Activated CD4-positive, alpha-beta T cell treated with anti-CD3 and anti-CD28 coated beads for 48 hours (primary cell): Measurements from ENCODE around the gene PSTK.
A peak's percentile ranks its signal among the peaks of the same experiment; 100 is the strongest.

Source experiments
- DNase-seq: peaks from one replicate; pipeline ENCODE4 v3.0.0-alpha.2; 2020

The PSTK gene

DNA sequence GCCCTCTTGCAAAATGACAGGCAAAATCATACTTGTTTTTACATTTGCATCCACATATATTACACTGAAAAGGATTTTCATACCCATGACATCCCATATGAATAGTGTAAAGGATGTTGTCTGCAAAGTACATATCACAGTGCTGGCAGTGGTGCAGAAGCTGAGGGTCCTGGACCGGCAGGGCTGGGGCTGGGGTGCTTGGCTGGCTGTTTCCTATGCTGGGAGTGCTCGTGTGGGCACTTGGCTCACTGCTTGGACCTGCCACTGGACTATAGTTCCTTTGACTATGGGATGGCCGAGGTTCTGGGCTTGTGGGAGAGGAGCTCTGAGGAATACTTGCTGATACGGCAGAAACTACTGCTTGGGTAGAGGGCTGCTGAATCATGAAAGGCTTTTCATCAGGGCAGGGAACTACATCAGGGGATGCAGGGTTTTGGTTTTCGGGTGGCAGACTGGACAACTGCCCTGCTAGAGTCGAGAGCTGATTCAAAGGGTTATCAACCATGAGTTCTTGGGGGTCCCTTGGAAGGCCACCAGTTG, 13.7 kb downstream of the PSTK start:
- no peak for DNase-seq

DNA sequence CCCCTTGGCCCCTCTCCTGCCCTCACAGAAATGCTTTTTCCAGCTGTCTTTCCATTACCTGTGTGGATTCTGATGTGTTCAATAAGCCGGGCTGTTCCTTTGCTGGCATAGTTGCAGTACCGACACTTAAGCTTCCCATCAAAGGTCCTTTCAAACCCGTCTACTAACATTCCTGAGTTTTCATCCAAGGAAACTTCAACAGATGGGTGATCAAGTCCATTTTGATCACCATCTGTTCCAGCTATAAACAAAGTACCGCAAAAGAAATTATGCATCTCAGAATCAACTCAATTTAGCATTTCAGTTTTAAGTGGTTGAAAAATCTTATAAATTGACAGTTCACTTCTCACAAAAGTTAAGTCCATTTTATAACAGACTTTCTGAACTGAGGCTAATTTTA, 15.7 kb downstream of the PSTK start:
- no peak for DNase-seq

DNA sequence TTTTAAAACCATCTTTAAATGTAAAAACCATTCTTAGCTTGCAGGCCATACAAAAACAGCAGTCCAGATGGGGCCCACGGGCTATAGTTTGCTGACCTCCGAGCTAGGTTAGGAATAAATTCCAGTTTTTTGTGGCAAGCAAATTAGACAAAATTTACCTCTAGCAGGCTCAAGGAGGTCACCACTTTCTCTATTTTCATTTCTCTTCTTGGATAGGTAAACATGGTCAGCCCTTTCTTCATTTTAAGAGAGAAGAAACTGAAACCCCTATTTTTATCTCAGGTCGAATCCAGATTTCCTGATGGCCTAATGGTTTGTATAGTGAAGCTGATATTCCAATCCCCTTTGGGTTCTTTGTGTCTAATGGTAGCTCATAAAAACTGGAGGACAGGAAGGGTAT, 17.7 kb downstream of the PSTK start:
- no peak for DNase-seq

DNA sequence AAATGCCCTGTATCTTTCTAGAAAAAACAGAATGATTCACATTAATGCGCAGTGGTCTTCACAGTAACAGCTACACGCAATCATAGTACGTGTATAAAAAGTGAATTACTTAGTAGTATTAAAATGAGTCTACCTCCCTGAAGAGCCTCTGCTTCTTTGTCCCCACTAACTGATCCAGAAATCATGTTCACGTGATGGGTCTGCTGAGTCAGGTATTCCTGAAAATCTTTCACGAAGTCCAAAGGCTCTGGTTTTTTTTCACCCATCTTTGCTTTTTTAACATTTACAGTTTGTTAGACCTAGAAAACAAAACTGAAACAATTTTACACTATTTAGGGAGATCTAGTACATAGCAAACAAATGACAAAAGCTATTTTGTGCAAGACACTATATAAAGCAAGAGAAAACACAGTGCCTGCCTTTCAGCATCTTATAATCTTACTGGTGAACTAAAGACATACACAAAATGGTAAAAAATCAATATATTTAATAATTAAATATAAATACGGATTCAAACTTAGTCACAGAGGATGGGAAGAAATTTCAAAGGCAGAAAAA, 18.2 kb downstream of the PSTK start:
- DNase-seq = no peak

DNA sequence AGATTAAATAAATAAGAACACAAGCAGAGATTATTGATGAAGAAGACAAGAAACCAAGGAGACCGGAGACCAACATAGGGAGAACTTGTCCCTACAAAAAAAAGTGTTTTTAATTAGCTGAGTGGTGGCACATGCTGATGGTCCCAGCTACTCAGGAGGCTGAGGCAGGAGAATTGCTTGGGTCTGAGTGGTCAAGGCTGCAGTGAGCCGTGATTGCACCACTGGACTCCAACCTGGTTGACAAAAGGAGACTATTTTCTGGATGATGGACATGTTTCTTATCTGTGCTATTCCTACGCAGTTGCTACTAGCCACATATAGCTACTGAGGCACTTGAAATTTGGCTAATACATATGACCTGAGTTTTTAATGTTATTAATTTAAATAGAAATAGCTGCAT, 18.7 kb downstream of the PSTK start:
- no peak for DNase-seq

DNA sequence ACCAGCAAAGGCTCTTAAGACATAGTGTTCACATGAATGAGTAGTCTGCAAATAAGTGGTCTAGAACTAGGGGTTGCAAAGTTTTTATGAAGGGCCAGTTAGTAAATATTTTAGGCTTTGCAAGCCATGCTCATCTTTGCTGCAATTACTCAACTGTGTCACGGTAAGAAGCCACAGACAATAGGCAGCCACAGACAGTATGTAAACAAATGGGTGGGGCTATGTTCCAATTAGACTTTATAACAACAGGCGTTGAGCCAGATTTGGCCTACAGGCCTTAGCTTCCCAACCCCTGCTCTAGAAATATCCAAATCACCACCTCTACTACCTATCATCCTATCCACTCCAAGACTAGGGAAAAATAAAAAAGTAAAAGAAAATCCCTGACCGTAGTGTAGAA, 19.1 kb downstream of the PSTK start:
- no peak for DNase-seq

DNA sequence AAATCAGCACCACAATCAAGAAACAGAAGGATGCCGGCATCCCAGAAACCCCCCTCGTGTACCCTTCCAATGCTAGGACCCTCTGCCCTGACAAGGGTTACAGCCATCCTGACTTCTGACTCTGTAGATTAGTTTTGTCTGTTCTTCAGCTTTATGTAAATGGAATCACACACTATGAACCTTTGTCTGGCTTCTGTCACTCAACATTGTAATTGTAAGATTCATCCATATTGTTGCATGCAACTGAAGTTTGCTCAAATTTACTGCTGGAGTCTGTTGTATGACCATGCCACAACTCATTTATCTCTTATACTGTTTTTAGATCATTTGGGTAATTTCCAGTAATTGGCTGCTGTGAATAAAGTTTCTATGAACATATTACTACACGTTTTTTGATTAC, 20.0 kb downstream of the PSTK start:
- no peak for DNase-seq

DNA sequence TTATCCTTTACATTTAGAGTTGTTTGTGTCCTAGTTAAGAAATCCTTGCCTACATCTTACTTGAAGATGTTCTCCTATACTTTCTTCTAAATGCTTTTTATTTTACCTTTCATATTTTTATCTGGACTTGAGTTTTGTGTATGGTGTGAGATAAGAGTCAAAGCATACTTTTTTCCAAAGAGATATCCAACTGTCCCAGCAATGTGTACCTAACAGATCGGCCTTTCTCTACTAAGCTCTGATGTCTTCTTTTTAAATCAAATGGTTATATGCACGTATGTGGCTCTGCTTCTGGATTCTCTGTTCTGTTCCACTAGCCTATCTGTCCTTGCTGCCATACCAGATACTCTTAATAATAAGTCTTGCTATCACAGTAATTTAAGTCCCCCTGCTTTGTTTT, 21.2 kb downstream of the PSTK start:
- DNase-seq = no peak

DNA sequence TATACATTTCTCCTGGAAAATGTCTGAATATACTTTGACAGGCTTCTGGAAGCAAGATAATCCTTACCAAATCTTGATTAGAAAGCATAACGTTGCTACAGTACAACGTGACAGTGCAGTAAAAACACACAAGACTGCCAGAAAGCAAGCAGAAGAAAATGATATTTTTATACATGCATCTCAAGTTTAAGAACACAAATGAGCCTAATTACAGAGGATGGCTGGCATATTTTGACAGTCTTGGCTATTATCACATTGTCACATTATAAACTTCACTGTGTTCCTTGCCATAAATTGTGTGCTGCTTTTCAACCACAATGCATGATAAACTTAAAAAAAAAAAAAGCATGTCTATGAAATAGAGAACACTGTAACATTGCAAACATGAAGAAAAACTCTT, 24.1 kb downstream of the PSTK start:
- DNase-seq = no peak

DNA sequence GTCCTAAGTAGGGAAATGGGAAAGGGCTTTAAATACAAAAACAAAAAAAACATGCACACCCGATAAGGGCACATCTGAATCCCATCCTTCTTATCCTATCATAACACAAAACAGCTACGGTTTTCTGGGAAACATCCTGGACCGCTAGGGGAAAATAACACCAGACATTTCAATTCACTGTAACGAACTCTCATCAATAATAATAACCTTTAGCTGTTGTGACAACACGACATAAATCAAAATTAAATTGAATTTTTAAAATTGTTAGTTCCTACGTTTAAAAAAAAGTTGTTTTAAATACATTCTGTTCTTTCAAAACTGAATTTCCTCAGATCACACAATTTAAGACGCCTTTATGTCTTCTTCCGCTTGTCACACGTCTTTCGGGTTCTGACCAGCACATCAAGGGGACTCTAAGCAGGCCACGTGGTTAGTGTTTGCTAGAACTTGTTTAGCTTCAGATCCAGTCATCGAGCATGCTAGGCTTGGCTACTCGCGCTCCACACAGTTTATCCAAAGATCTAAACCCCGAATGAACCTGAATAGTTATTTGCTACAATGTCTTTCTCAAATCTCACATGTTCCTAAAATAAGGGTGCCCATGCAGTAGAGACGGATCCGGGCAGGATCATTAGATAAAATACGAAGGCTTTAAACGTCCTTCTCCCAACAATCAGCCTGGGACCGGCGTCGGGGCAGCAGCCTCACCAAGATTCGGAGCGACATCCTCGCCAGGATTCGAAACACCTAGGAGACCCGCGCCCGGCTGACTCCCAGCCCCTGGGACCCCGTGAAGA, 27.6 kb downstream of the PSTK start:
- peak; percentile 58 for DNase-seq

DNA sequence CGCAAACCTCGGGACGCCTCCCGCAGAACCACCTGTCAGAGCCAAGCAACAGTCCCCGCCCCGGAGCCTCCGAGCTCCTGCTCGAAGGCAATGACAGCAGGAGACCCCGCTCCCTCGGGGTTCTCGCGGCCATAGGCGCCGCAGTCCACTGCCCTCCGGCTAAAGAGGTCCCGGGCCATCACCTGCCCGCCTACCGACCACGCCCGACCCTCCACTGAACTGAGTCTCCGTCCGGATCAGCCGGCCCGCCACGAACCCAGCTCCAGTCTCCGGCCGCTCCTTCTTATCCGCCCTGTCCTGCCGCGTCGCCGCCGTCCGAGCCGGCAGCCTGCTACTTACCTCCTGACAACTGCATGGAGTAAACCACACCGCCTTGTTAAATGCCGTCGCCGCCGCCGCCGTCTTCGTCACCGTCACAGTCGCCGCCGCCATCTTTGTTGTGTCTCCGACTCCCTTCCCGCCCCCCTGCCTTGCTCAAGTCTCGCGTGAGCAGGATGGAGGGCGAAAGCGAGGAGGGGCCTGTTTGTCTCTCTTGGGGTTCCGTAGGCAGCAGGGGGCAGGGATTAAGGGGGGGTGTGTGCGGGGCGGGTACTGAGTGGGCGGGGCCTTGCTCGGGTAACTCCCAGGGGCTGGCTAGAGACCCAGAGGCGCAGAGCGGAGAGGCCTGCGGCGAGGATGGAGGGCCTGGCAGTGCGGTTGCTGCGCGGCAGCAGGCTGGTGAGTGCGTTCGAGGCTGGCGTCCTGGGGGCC, 28.3 kb downstream of the PSTK start, which contains the start of the genes ACADSB and IKZF5:
Gene ACADSB (plus strand): TSS at position 652 of the 750 bp plus-strand sequence. CDS start 24 bp downstream, at position 676.
Gene IKZF5 (minus strand): TSS at position 441 of the 750 bp plus-strand sequence. CDS start 10,170 bp downstream, outside the sequence.
- peak; percentile 97 for DNase-seq

DNA sequence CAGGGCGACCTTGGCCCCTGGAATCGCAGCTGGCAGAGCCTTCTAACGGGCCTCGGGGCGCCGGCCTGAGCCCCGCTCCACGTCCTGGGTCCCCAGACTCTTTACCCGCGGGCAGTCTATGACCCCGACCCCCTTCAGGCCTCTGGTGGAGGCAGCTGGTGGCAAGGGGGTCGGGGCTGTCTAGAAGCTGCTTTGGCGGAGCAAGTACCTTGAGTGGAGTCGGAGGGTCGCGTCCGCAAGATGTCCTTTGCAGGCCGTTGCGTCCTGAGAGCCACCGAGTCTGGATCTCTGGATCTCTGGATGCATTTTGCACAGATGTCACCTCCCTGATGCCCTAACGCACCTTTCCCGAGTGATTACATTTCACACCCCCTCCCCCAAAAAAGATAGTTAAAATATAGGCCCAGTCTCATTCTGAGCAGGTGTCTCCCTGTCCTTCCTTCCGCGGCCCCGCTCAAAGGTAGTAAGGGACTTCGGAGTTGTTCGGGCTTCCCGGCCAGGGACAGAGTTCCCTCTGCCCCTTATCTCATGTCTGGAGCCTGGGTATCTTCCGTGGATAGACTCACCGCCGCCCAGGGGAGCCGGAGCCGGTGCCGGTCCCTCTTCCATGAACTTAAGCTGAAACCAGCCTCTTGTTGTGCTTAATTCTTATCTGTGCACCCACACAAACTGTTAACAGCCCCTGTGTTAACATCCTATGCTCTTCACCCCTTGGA, 29.1 kb downstream of the PSTK start:
- peak; percentile 23 for DNase-seq

DNA sequence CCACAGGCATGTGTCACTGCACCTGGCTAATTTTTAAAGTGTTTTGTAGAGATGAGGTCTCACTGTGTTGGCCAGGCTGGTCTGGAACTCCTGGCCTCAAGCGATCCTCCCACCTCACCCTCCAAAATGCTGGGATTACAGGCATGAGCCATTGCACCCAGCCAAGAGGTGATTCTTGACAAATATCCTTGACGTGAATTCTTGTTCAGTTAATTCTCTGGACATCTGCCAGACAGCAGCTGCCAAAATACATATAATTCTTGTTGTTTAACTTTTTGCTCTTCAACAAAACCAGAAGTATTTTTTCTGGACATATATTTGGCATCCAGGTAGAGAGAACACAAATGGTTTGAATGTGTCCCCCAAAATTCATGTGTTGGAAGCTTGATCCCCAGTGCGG, 31.8 kb downstream of the PSTK start:
- no peak for DNase-seq

DNA sequence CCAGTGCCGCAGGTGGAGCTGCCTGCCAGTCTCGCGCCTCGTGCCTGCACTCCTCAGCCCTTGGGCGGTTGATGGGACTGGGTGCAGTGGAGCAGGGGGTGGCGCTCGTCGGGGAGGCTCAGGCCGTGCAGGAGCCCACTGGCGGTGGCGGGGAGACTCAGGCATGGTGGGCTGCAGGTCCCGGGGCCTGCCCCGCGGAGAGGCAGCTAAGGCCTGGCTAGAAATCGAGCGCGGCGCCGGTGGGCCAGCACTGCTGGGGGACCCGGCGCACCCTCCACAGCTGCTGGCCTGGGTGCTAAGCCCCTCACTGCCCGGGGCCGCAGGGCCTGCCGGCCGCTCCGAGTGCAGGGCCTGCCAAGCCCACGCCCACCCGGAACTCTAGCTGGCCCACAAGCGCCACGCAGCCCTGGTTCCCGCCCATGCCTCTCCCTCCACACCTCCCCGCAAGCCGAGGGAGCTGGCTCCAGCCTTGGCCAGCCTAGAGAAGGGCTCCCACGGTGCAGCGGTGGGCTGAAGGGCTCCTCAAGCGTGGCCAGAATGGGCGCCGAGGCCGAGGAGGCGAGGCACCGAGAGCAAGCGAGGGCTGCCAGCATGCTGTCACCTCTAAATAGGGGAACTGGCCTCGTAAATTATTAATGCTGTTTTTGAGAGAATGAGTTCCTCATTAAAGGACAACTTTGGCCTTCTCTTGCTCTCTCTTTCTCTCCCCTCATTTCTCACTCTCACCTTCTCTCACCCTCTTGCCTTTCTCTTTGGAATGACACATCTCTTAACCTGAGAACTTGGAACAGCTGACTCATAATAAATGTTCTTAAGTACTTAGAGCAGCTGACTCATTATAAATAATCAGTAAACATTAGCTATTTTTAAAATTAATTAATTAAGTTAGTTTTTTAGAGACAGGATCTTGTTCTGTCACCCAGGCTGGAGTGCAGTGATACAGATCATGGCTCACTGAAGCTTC, 33.5 kb downstream of the PSTK start:
- no peak for DNase-seq

DNA sequence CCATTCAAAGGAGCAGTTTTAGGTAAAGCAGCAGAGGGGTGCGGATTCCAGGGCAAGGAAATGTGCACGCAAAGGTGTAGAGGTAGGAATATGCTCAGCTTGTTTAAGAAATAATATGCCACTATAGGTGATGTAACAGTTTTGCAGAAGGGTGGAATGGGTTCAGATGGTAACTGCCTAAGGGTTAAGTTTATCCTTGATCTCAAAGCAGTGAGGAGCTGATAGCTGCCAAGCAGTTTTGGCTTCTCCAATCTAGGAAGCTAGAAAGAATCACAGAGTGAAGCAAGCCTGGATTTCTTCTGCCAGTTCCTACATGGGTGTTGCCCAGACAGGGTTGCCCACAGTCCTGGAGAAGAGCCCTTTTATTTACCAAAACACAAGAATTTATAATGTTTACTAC, 34.6 kb downstream of the PSTK start:
- no peak for DNase-seq

DNA sequence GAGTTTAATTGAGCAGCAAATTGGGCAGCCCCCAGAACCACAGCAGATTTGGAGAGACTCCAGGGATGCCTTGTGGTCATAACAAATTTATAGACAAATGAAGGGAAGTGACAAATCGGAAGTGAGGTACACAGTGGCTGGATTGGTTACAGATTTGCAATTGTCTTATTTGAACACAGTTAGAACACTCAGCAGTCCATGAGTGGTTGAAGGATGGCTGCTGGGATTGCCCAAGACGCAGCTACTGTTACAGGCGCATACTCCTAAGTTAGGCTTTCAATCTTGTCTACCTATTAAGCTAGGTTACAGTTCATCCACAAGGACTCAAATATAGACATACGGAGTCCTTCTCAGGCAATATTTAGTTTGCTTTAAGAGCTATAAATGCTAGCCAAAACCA, 36.0 kb downstream of the PSTK start:
- DNase-seq = no peak

DNA sequence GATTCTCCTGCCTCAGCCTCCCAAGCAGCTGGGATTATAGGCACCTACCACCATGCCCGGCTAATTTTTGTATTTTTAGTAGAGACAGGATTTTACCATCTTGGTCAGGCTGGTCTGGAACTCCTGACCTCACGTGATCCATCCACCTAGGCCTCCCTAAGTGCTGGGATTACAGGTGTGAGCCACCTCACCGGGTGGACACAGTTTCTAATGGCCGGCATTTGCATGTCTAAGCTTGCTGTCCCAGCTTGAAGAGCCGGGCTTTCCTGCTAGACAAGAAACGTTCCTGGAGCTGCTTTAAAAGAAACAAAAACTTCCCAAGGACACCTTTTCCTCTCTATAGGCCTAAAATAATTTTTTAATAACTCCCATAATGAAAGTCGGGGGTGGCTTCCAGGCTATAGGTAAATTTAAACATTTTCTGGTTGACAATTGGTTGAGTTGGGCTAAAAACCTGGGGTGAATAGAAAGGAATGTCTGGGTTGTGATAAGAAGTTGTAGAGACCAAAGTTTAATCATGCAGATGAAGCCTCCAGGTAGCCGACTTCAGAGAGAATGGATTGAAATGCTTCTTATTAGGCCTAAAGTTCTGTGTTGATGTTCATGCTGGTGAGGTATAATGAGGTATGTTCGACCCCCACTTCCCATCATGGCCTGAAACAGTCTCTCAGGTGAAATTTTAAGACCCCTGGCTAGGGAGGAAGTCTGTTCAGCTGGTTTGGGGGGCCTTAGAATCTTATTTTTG, 37.4 kb downstream of the PSTK start:
- no peak for DNase-seq

DNA sequence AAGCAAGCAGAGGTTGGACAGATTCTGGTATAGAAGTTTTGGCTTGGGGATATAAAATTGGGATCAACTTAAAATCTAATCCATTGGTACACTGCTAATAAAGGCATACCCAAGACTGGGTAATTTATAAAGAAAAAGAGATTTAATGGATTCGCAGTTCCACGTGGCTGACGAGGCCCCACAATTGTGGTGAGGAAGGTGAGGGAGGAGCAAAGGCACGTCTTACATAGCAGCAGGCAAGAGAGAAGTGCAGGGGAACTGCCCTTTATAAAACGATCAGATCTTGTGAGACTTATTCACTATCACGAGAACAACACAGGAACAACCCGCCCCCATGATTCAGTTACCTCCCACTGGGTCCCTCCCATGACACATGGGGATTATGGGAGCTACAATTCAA, 38.3 kb downstream of the PSTK start:
- no peak for DNase-seq

DNA sequence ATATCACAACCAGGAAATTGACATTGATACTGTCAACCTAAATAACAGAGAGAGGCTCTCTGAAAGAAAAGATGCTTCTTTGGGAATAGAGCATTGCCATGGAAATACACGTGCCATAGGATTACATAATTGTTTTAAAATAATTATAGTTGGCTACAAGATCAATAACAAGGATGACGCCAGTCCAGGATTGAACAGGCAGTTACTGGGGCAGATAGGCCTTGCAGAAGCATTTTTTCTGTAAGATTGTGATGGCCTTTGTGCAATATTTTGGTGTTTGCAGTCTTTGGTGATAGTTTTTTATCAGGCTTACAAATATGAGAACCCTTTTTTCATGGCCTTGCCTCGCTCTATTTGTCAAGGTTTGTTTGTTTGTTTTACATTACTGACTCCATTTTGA, 39.1 kb downstream of the PSTK start:
- no peak for DNase-seq

DNA sequence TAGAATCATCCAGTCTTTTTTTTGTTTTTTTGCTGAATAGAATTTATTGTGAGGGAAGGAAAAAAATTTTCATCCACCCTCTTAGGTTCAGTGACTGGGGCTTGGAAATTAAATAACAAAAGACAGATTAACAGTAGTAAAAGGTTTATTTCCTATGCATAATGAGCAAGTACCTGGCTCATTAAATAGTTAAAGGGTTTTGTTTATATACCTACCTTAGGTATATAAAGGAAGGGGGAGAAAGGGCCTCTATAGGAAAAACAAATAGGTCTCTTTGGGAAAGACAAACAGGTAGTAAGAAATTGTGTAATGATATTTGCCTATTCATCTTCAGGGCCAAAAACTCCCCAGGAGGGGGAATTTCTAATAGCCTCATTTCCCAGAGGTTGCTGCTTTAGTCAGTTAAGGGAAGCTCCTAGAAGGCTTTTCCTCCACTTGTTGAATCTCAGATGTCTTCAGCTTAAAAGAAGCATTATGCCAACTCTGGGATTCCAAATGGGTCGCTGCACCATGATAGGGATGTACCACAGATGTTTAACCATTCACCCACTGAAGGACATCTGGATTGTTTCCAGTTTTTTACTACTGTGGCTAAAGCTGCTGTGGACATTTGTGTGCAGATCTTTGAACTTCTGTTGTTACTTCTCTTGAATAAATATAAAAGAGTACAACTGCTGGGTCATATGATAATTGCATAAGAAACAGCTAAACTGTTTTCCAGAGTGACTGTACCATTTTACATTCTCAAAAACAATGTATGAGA, 39.9 kb downstream of the PSTK start:
- no peak for DNase-seq
